Stimulated activated effector memory CD8-positive, alpha-beta T cell treated with anti-CD3 and anti-CD28 coated beads, Interleukin-12 subunit alpha, Interleukin-12 subunit beta, amount 100 ng/mL, for 72 hours (primary cell): Measurements from ENCODE around the gene FAIM.
A peak's percentile ranks its signal among the peaks of the same experiment; 100 is the strongest.
"Not testable (repeated sequence)": the region's sequence is repeated elsewhere in the genome, so short reads cannot be mapped to it uniquely, and the experiment has no call there.

Experiments
- ATAC-seq: fragments of 150-1000 bp; cut with Tn5 transposase; 2 replicates; pipeline ENCODE4 v1.10.0; 2021
- DNase-seq, 2 donors: peaks; one replicate each; pipeline ENCODE4 v3.0.0; 2021 to 2022; ENCODE audit warnings: low spot score in 2 of 2
- H3K27ac Mint-ChIP-seq: one replicate; pipeline ENCODE4 v1.8.0; 2022; ENCODE audit warnings: mild to moderate bottlenecking, mixed read lengths
- H3K36me3 Mint-ChIP-seq: one replicate; pipeline ENCODE4 v1.8.0; 2022; ENCODE audit warnings: mild to moderate bottlenecking, mixed read lengths
- H3K4me1 Mint-ChIP-seq: one replicate; pipeline ENCODE4 v1.8.0; 2022; ENCODE audit warnings: mixed read lengths
- H3K4me3 Mint-ChIP-seq: one replicate; pipeline ENCODE4 v1.8.0; 2022; ENCODE audit warnings: mild to moderate bottlenecking, mixed read lengths
- H3K9me3 Mint-ChIP-seq: one replicate; pipeline ENCODE4 v1.8.0; 2022; ENCODE audit warnings: mixed read lengths

FAIM gene

GRCh38 chr3:138608322-138609135 is at the start of gene FAIM:
FAIM (plus strand) TSS chr3:138608771; CDS start chr3:138619727, 10,956 bp downstream.
- peaks cover 15% of the 10 kb centered on the region for H3K36me3 Mint-ChIP-seq
- ATAC-seq (peak; percentile 83), DNase-seq (peak; percentile 63 to 89)
- H3K4me1 Mint-ChIP-seq, result peaks cover 15% of the 10 kb centered on the region
- H3K4me3 Mint-ChIP-seq, result peak within 1 kb of the TSS; percentile 74
- peak within 1 kb of the TSS; percentile 94 for H3K27ac Mint-ChIP-seq
- H3K9me3 Mint-ChIP-seq, result no peaks in the 10 kb centered on the region

- Mint-ChIP-seq H3K9me3 (peaks cover 13% of the 10 kb centered on the region), H3K36me3 (no peaks in the 10 kb centered on the region), H3K4me3 (no peak overlapping the region), H3K4me1 (peaks cover 10% of the 10 kb centered on the region), H3K27ac (no peak overlapping the region)
- ATAC-seq (no peak), DNase-seq (no peak)
These were observed 49.4 kb upstream of the FAIM start for GRCh38 chr3:138559134-138559533.

GRCh38 chr3:138560501-138560900 is 48.1 kb upstream of the FAIM start:
- Mint-ChIP-seq H3K4me3 (no peak overlapping the region), H3K4me1 (peaks cover 10% of the 10 kb centered on the region), H3K27ac (no peak overlapping the region), H3K36me3 (no peaks in the 10 kb centered on the region), H3K9me3 (peaks cover 13% of the 10 kb centered on the region)
- DNase-seq (no peak), ATAC-seq (no peak)

- ATAC-seq, H3K4me3 Mint-ChIP-seq, DNase-seq, H3K27ac Mint-ChIP-seq, H3K36me3 Mint-ChIP-seq: not testable (repeated sequence)
- Mint-ChIP-seq H3K9me3 (peaks cover 10% of the 10 kb centered on the region), H3K4me1 (peaks cover 10% of the 10 kb centered on the region)
These were observed 45.7 kb upstream of the FAIM start for GRCh38 chr3:138562902-138563301.

GRCh38 chr3:138566293-138566692 is 42.3 kb upstream of the FAIM start:
- H3K9me3 Mint-ChIP-seq, DNase-seq, ATAC-seq, H3K4me3 Mint-ChIP-seq, H3K27ac Mint-ChIP-seq, H3K36me3 Mint-ChIP-seq: not testable (repeated sequence)
- peaks cover 10% of the 10 kb centered on the region for H3K4me1 Mint-ChIP-seq

GRCh38 chr3:138567403-138567802 is 41.2 kb upstream of the FAIM start:
- H3K27ac Mint-ChIP-seq, result no peak overlapping the region
- ATAC-seq (no peak), DNase-seq (no peak)
- peaks cover 4% of the 10 kb centered on the region for H3K9me3 Mint-ChIP-seq
- H3K4me3 Mint-ChIP-seq, result no peak overlapping the region
- peaks cover 20% of the 10 kb centered on the region for H3K4me1 Mint-ChIP-seq
- no peaks in the 10 kb centered on the region for H3K36me3 Mint-ChIP-seq

GRCh38 chr3:138569090-138569489 is 39.5 kb upstream of the FAIM start:
- H3K9me3 Mint-ChIP-seq, result no peaks in the 10 kb centered on the region
- ATAC-seq, result no peak

GRCh38 chr3:138569624-138570023 is 38.9 kb upstream of the FAIM start:
- DNase-seq, H3K4me3 Mint-ChIP-seq, ATAC-seq, H3K36me3 Mint-ChIP-seq, H3K27ac Mint-ChIP-seq, H3K9me3 Mint-ChIP-seq: not testable (repeated sequence)
- peaks cover 11% of the 10 kb centered on the region for H3K4me1 Mint-ChIP-seq

More at GRCh38 chr3:138569090-138569489, 39.5 kb upstream of the FAIM start:
- Mint-ChIP-seq H3K4me3 (no peak overlapping the region), H3K27ac (no peak overlapping the region), H3K4me1 (peaks cover 11% of the 10 kb centered on the region), H3K36me3 (no peaks in the 10 kb centered on the region)
- no peak for DNase-seq

GRCh38 chr3:138573138-138573537 is 35.4 kb upstream of the FAIM start:
- H3K27ac Mint-ChIP-seq, result no peak overlapping the region
- ATAC-seq (no peak), DNase-seq (no peak)
- H3K9me3 Mint-ChIP-seq, result peaks cover 2% of the 10 kb centered on the region
- no peak overlapping the region for H3K4me3 Mint-ChIP-seq
- peaks cover 31% of the 10 kb centered on the region for H3K4me1 Mint-ChIP-seq
- H3K36me3 Mint-ChIP-seq, result no peaks in the 10 kb centered on the region

- ATAC-seq (no peak), DNase-seq (no peak)
- H3K4me3 Mint-ChIP-seq, result no peak overlapping the region
- peaks cover 28% of the 10 kb centered on the region for H3K4me1 Mint-ChIP-seq
- H3K36me3 Mint-ChIP-seq, result no peaks in the 10 kb centered on the region
- no peak overlapping the region for H3K27ac Mint-ChIP-seq
- H3K9me3 Mint-ChIP-seq, result peaks cover 2% of the 10 kb centered on the region
These were observed 30.4 kb upstream of the FAIM start for GRCh38 chr3:138578141-138578540.

GRCh38 chr3:138578961-138579574 is 29.5 kb upstream of the FAIM start:
- H3K36me3 Mint-ChIP-seq, result peaks cover 5% of the 10 kb centered on the region
- DNase-seq (no peak), ATAC-seq (no peak)
- peaks cover 2% of the 10 kb centered on the region for H3K9me3 Mint-ChIP-seq
- H3K4me1 Mint-ChIP-seq, result peaks cover 36% of the 10 kb centered on the region
- H3K4me3 Mint-ChIP-seq, result no peak overlapping the region
- no peak overlapping the region for H3K27ac Mint-ChIP-seq

- Mint-ChIP-seq H3K27ac (no peak overlapping the region), H3K9me3 (no peaks in the 10 kb centered on the region), H3K36me3 (peaks cover 7% of the 10 kb centered on the region), H3K4me3 (no peak overlapping the region), H3K4me1 (peaks cover 12% of the 10 kb centered on the region)
- no peak for ATAC-seq
- no peak for DNase-seq
These were observed 21.2 kb upstream of the FAIM start for GRCh38 chr3:138587374-138587773.

GRCh38 chr3:138588445-138588844 is 20.1 kb upstream of the FAIM start:
- Mint-ChIP-seq H3K4me1 (peaks cover 11% of the 10 kb centered on the region), H3K27ac (peak overlapping the region; percentile 17), H3K4me3 (no peak overlapping the region), H3K9me3 (no peaks in the 10 kb centered on the region), H3K36me3 (peaks cover 7% of the 10 kb centered on the region)
- ATAC-seq (no peak), DNase-seq (no peak)

GRCh38 chr3:138591392-138591791 is 17.2 kb upstream of the FAIM start:
- Mint-ChIP-seq H3K4me3 (no peak overlapping the region), H3K36me3 (peaks cover 5% of the 10 kb centered on the region), H3K9me3 (no peaks in the 10 kb centered on the region), H3K27ac (no peak overlapping the region), H3K4me1 (no peaks in the 10 kb centered on the region)
- DNase-seq (no peak), ATAC-seq (no peak)

GRCh38 chr3:138593488-138594149 is 15.0 kb upstream of the FAIM start:
- DNase-seq (no peak), ATAC-seq (no peak)
- peak overlapping the region; percentile 77 for H3K4me3 Mint-ChIP-seq
- H3K9me3 Mint-ChIP-seq, result no peaks in the 10 kb centered on the region
- peak overlapping the region; percentile 78 for H3K27ac Mint-ChIP-seq
- H3K36me3 Mint-ChIP-seq, result peaks cover 5% of the 10 kb centered on the region
- no peaks in the 10 kb centered on the region for H3K4me1 Mint-ChIP-seq
